ENCODE data around the gene CLDN20.
"Not testable (repeated sequence)": the region's sequence is repeated elsewhere in the genome, so short reads cannot be mapped to it uniquely, and the experiment has no call there.

CLDN20 gene

GRCh38 chr6:155312950-155313349, 49.1 kb downstream of the CLDN20 start:
- not testable (repeated sequence) for DNase-seq (ENCODE audit: low spot score)

- DNase-seq (ENCODE audit: low spot score), result no peak
Measured at GRCh38 chr6:155313602-155314091, 49.8 kb downstream of the CLDN20 start.

GRCh38 chr6:155314092-155314772, 50.4 kb downstream of the CLDN20 start, which contains the start of gene TFB1M:
Gene TFB1M, minus strand, starts transcription at chr6:155314484. Its CDS starts 56 bp downstream, at chr6:155314428.
- peak; percentile 98 for DNase-seq (ENCODE audit: low spot score)

GRCh38 chr6:155314773-155315515, 51.1 kb downstream of the CLDN20 start:
- no peak for DNase-seq (ENCODE audit: low spot score)

GRCh38 chr6:155315516-155315871, 51.7 kb downstream of the CLDN20 start:
- DNase-seq (ENCODE audit: low spot score), result no peak

GRCh38 chr6:155316419-155316818, 52.6 kb downstream of the CLDN20 start:
- DNase-seq (ENCODE audit: low spot score), result no peak

GRCh38 chr6:155317186-155317585, 53.4 kb downstream of the CLDN20 start:
- no peak for DNase-seq (ENCODE audit: low spot score)

GRCh38 chr6:155319902-155320301, 56.1 kb downstream of the CLDN20 start:
- DNase-seq (ENCODE audit: low spot score), result peak; percentile 26

GRCh38 chr6:155324172-155324571, 60.4 kb downstream of the CLDN20 start:
- no peak for DNase-seq (ENCODE audit: low spot score)

GRCh38 chr6:155324993-155325392, 61.2 kb downstream of the CLDN20 start:
- no peak for DNase-seq (ENCODE audit: low spot score)

- no peak for DNase-seq (ENCODE audit: low spot score)
Measured at GRCh38 chr6:155325700-155326516, 62.1 kb downstream of the CLDN20 start.

All from globus pallidus (tissue), 1 donor.